HG02678 (cell line): ENCODE results near the gene SYTL1.

Experiments
- ATAC-seq: cut with Tn5 transposase; IDR thresholded peaks from one replicate; pipeline ENCODE4 v1.9.1; 2021; ENCODE audit warnings: mild to moderate bottlenecking, moderate library complexity; ENCODE audit not compliant: unreplicated experiment

The SYTL1 gene

GRCh38 chr1:27346357-27346756 lies 4.5 kb downstream of the SYTL1 start:
- ATAC-seq = no peak

DNA sequence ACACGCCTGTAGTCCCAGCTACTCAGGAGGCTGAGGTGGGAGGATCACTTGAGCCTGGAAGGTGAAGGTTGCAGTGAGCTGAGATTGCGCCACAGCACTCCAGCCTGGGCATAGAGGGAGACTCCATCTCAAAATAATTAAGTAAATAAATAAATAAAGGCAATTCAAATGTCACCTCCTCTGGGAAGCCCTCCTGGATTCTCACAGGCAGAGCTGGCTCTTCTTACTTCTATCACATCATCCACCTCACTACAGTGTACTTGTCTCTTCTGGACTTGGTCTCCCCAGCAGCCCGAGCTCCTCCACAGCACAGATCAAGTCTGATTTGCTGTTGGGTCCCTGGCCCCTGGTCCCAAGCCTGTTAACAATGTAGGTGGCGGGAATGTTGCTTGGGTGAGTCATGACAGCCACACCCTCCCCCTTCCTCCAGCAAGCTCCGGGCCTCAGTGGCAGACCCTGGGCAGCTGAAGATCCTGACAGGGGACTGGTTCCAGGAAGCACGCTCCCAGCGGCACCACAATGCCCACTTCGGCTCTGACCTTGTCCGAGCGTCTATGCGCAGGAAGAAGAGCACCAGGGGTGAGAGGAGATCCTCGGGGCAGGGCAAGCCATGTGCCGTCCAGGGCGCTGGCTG lies 5.3 kb downstream of the SYTL1 start:
- ATAC-seq = no peak

DNA sequence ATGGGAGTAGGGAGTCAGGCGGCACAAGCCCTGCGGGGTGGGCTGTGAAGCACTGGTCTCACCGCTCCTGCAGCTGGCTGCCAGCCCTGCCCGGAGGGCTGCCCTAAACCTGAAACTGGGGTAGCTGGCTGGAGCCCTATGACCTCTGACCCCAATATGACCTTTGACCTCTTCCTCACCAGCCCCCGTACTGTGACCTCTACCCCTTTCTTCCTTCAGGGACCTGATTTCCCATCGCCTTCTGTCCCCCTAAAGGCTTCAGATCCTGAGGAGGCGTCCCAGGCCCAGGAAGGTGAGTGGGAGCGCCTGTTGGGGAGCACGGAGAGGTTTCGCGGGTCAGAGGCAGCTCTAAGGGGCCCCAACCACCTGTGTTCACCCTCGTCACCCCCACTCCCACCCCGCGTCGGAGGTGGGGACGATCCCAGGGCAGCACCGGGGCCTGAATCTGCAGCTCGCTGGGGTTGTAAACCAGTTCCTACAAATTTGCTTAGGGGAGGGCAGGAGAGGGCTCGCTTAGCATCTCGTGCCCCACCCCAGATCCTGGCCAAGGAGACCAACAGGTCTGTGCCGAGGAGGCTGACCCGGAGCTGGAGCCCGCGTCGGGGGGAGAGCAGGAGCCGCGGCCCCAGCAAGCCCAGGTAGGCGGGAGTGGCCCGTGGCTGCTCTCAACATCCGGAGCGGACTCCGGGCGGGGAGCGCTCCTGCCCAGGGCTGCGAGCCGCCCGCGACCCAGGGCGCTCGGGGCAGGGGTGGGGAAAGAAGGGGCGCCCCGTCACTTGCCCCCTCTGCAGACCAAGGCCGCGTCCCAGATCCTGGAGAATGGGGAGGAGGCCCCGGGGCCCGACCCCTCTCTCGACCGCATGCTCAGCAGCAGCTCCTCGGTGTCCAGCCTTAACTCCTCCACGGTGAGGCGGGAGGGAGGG lies 7.3 kb downstream of the SYTL1 start:
- ATAC-seq = no peak

DNA sequence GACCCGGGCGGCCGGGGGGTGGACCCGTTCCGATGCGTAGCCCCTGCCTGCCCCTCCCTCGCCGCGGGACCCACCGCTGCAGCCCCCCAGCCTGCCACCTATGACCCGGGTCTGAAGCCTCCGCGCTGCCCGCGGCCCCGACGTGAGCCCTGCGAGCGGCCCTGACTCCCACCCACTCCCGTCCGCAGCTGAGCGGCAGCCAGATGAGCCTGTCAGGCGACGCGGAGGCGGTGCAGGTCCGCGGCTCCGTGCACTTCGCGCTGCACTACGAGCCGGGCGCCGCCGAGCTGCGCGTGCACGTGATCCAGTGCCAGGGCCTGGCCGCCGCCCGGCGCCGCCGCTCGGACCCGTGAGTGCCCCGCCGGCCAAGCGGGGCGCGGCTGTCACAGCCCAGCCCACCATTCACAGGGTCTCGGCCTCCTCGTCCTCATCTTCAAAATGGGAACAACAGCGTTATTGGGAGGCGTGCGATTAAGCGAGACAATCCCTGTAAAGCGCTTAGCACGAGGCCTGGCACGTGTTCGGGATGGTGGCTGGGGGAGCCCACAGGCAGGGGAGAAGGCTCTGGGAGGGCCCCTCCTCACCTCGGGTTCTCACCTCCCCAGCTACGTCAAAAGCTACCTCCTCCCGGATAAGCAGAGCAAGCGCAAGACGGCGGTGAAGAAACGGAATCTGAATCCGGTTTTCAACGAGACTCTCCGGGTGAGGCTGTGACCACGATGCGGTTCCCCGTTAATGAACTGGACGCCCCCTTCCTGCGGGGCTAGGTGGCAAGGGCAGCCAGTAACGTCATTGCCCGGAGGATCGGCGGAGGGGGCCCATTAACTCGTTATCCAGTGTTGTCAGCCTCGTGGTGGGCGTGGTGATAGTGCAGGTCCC lies 8.2 kb downstream of the SYTL1 start:
- no peak for ATAC-seq

- no peak for ATAC-seq
These were observed 9.1 kb downstream of the SYTL1 start for GRCh38 chr1:27350663-27351540.

DNA sequence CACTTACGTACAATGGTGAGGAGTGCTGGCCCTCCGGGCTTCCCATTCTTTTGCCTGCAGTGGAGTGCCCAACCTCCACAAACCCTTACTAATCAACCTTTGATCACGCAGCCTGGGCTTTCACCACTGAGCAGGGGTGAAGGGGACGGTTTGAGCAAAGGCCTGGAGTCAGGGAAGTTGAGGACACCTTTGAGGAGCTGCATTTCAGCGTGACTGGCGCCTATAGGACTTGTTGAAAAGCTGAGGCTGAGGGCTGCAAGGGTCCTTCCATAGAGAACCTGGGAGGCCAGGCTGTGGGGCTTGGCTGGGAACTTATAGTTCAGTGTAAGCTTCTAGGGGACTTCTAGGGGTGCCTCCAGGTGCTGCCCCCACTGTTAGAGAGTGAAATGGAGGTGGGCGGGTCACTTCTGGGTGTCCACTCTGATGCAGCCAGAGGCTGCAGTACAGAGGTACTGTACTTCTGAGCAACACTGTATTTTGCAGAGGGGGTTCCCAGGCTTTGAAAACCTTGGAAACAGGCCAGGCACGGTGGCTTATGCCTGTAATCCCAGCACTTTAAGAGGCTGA lies 9.8 kb downstream of the SYTL1 start:
- ATAC-seq = no peak

GRCh38 chr1:27353166-27353565 lies 11.3 kb downstream of the SYTL1 start:
- no peak for ATAC-seq

- ATAC-seq = no peak
These were observed 11.8 kb downstream of the SYTL1 start for GRCh38 chr1:27353629-27354028.

- ATAC-seq = no peak
These were observed 13.9 kb downstream of the SYTL1 start for GRCh38 chr1:27355683-27356082.

DNA sequence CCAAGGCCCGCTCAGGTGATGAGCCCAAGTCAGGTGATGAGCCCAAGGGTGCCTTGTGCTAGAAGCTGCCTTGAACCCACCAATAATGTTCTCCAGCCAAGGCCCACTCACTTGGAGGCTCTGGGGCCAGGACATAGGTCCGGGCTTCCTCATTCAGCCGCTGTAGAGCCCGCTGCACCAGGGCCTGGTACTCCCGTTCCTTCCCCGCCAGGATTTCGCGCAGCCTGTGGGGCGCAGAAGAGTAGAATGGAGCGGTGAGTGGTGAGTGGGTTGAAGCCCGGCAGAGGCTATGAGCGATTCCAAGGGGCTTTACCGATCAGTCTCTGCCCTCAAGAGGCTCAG lies 14.4 kb downstream of the SYTL1 start:
- no peak for ATAC-seq

DNA sequence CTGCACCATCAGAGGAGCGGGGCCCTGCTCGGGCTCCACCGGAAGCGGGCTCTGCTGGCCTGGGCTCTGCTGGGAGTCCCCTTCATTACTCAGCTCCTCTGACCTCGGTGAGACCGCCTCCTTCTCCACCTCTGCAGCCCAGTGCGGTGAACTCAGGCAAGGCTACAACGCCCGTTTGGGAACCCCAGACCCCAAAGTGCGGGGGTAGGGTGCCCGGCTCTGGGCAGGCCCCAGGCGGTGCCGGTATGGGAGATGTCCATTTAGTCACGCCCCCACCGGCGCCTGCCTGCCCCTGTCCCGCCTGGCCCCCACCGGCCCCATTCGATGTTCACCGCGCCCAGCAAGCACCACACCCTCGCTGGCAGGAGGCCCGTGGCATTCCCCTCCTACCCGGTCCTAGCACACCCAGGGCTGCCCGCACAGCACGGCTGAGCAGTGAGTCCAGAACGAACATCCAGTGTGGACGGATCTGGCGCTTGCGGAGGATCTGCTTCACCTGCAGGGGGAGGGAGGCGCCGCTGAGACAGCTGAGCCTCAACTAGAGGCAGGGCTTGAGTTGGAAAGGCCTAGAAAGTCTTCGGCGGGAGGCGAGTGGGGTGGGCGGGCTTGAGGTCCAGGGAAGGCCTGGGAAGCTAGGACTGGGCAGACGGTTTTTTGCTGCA lies 14.9 kb downstream of the SYTL1 start:
- ATAC-seq = no peak

DNA sequence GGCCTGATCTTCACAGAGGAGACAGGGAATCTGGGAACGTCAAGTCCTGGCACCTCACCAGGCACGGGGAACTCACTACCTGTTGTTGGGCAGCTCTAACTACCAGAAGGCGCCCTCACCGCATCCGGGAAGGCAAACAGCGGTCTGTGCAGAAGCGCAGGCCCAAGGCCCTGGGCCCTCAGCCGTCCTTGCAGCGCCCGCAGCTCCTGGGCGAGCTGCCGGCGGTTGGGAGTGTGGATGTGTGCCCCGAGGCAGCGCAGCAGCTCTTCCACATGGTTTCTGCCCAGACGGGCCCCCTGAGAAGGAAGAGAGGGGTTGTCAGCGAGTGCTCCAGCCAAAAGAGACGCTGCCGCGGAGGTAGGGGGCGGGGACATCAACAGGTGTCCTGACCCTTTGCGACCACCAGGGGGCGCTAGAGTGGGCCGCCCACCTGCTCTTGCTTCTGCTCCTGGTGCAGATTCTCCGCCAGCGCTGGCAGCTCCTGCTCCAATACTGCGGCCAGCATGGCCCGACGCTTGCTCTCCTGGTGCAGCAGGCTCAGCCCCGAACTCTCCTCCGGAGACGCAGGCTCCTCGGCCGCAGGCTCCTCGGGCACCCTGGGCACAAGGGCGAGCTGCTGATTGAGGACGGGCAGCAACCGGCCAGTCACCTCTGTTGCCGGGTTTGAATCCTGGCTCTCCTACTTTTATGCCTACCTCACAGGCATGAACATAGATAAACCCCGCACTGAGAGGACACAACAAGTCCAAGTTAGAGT lies 15.6 kb downstream of the SYTL1 start:
- peak; percentile 73 for ATAC-seq

GRCh38 chr1:27358038-27358927 lies 16.5 kb downstream of the SYTL1 start:
- no peak for ATAC-seq

DNA sequence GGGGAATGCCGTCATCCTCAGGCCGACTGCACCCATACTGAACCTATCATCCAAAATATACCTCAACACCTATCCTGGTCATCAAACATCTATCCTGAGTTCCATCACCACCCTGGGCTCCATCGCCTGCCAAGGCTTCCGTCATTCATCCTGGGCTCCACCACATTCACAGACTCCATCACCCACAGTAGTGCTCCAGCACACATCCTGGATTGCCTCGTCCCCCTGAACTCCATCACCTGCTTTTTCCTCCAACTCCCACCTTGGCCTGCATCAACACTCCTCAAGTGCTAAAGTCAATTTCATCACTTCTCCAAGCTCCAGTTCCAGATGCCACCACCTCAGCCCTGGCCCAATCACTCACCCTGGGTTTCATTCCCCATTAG lies 17.1 kb downstream of the SYTL1 start:
- no peak for ATAC-seq

DNA sequence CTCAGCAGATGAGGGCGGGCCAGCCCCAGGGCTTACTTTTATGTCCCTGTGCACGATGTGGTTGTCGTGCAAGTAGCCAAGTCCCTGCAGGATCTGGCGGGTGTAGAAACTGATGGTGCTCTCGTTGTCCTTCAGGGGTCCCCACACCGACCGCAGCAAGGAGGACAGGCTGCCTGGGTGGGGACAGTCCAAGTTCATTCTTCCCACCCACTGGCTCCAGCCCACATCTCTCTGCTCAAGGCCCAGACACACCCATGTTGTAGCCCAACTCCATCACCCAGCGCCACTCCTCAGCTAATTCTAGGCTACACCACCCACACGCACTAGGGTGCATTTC lies 18.0 kb downstream of the SYTL1 start:
- ATAC-seq = no peak

- no peak for ATAC-seq
These were observed 18.6 kb downstream of the SYTL1 start for GRCh38 chr1:27360159-27361043.

DNA sequence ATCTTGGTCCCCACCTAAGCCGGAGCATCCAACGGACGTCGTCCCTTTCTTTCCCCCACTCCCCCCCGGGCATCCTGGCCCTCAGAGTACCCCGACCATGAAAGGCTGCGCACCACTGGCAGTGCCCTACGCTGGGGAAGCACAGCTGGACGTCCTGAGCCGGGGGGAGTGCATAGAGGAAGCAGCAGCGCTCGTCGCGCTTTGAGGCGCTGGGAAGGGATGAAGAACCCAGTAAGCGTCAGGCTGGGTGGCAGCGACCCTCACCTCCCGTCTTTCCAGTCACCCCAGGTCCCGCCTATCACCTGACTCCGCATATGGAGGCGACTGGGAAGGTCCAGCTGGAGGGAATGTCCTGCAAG lies 19.2 kb downstream of the SYTL1 start:
- no peak for ATAC-seq
